AG04449 (cell line): Measurements from ENCODE around the gene ASIC4.

Source experiments
- CTCF ChIA-PET: fragments of 350-600 bp; formaldehyde crosslinking; extraction: SDS; loops from one replicate; lab custom pipeline; 2021; ENCODE audit warnings: antibody characterized with exemption; lab: Yijun Ruan, JAX
- POLR2A ChIA-PET: fragments of 400-600, 350-600 bp; formaldehyde crosslinking; extraction: SDS; loops from one replicate; lab custom pipeline; 2020; ENCODE audit warnings: antibody characterized with exemption, inconsistent platforms; lab: Yijun Ruan, JAX
- DNase-seq: peaks from one replicate; pipeline ENCODE4 v3.0.0-alpha.2; 2010; ENCODE audit warnings: low read depth, low spot score
- H3K4me3 ChIP-seq: 2 replicates; pipeline ENCODE4 v1.5.1; 2011; ENCODE audit warnings: low read depth, mild to moderate bottlenecking, control low read depth, low read length
- CTCF ChIP-seq: IDR thresholded peaks from one replicate; pipeline ENCODE4 v1.5.1; 2011; ENCODE audit warnings: mild to moderate bottlenecking, moderate library complexity, low read length, control low read depth, inconsistent platforms; ENCODE audit not compliant: insufficient read depth; ENCODE audit errors: missing control alignments

ASIC4 gene

DNA sequence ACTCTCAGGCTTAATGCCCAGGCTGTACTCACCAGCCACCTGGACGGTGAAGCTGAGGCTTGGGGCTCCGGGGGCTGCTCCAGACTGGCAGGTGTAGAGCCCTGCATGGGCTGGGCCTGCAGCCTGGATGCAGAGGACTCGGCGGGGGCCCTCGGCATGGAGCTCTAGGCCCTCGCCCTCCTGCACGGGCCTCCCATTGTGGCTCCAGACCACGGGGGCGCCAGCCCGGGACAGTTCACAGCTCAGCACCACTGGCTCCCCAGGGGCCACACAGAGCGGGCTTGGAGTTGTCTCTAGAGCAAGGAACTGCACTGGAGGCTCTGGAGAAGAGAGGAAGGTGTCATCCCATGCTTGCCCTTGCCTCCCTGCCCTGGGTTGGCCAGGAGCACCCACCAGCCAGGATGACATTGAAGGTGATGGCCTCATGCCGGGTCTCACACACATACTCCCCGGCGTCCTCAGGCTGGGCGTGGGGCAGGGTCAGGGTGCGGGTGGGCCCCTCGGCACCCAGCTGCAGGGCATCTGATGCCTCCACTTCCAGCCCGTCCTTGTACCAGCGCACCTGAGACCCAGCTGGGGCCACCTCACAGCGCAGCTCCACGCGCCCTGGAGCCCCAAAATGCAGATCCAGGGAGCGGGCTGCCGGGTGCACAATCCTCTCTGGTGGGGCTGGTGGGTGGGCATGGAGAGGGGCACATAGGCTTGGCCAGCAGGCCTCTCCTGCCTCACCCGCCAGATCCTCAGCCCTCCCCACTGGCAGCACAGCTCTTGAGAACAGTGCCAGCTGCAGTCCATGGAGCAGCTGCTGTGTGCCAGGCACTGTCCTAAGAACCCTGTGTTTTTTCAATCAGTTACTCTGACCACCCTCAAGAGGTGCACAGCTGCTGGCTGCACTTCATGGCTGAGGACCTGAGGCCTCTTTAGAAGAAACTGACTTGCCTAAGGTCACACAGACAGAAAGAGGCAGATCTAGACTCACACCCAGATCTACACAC, 43.8 kb downstream of the ASIC4 start:
- ChIA-PET POLR2A (interaction anchor here (1.1 to 1.6 kb wide), 2 partner anchors 13 to 39 kb away, joined by 4 read pairs; partner anchors contain the start of genes OBSL1 and STK11IP), CTCF (interaction anchor here (1.4 to 2.6 kb wide), 2 partner anchors 17 to 132 kb away, joined by 7 to 9 read pairs; no protein-coding TSS in a partner anchor)
- no peak for DNase-seq
- H3K4me3 ChIP-seq, result no peak overlapping the region
- no peak for TF ChIP-seq CTCF

DNA sequence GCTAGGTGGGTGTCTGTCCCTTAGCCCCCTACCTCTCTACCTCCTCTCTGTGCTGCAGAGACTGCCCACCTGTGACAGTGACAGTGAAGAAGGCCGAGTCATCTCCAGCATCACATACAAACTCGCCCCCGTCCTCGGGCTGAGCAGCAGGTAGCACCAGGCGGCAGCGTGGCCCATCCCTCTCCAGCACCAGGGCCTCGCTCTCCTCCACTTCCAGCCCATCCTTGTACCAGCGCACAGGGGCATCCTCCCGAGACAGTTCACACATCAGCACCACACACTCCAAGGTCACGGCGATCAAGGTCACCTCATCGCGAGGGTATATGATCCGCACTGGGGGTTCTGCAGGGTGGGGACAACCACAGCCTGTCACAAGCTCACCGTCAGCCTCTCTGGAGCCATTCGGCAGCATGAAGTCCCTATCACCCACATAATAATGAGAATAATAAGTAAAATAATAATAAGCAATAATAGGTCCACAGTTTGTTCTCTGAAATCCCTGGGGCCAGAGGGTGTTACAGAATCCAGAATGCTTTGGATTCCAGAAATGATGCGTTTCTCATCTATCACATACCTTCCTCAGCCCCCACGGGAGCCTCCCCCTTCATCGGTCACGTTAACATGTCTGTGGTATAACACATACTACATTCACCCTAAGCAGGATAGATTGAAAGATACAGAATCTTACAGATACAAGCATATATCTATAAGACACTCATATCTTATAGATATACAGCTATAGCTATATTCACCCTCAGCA, 45.1 kb downstream of the ASIC4 start:
- no peak for TF ChIP-seq CTCF
- CTCF ChIA-PET, result interaction anchor here (0.6 to 5.7 kb wide), 38 partner anchors 9 to 171 kb away, joined by 3 to 72 read pairs (median 6); partner anchors contain the start of genes INHA, OBSL1 and STK11IP

GRCh38 chr2:219560037-219560892, 46.0 kb downstream of the ASIC4 start:
- ChIA-PET POLR2A (no interaction called here), CTCF (interaction anchor here (0.6 to 5.7 kb wide), 42 partner anchors 10 to 172 kb away, joined by 3 to 72 read pairs (median 6); partner anchors contain the start of genes CHPF, INHA, OBSL1 and STK11IP)
- TF ChIP-seq CTCF, result peak; percentile 69
- no peak overlapping the region for H3K4me3 ChIP-seq
- DNase-seq, result no peak

More for the DNA sequence above, 45.1 kb downstream of the ASIC4 start:
- H3K4me3 ChIP-seq, result no peak overlapping the region
- DNase-seq, result no peak
- POLR2A ChIA-PET, result no interaction called here

- no peak for DNase-seq
- ChIA-PET CTCF (interaction anchor here (0.8 to 5.7 kb wide), 35 partner anchors 9 to 172 kb away, joined by 3 to 72 read pairs (median 7); partner anchors contain the start of genes CHPF, INHA, OBSL1 and STK11IP), POLR2A (interaction anchor here (0.6 kb wide), 1 partner anchor 9 kb away, joined by 3 read pairs; no protein-coding TSS in a partner anchor)
- no peak overlapping the region for H3K4me3 ChIP-seq
- TF ChIP-seq CTCF, result no peak
These were observed 46.6 kb downstream of the ASIC4 start for GRCh38 chr2:219560893-219561178.

DNA sequence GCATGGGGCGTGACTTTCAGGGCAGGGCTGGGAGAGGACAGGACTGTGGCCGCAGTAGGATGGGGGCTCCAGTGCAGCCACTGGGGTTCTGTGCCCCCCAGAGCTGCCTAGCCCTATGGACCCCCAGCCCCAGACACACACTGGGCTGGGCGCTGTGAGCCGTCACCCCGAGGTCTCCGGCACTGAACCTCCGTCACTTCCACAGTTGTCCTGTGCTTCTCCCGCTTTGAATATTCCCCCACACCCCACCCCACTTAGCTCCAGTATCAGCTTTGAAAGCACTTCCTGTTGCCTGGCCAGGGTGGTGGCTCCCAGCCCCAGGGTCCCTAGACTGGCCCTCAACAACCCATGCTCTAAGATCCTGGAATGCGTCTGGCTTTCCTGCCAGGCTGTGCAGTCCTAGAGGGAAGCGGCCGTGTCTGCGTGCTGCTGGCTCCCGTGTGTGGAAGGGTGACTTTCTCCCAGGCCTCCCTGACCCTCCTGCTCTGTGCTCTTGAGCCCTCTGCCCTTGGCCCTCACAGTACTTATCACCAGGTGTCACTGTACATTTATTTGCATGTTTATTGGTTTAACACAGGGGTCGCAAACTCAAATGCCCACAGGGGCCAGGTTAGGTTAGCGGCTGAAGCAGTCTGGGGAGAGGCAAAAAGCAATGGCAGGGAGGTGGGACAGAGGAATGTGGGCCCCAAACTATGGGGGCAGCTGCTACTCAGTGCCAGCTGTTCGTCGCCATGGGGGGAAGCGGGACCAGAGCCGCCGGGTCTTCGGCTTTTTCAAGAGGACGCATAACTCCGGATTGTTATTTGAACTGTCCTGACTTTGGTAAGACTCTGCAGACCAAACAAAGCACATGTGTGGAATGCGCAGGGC, 47.1 kb downstream of the ASIC4 start:
- DNase-seq, result no peak
- POLR2A ChIA-PET, result interaction anchor here (0.6 to 0.8 kb wide), 2 partner anchors 9 to 10 kb away, joined by 3 to 5 read pairs; no protein-coding TSS in a partner anchor
- TF ChIP-seq CTCF, result no peak
- H3K4me3 ChIP-seq, result no peak overlapping the region
- CTCF ChIA-PET, result interaction anchor here (1.0 to 5.7 kb wide), 24 partner anchors 9 to 173 kb away, joined by 3 to 72 read pairs (median 7); partner anchors contain the start of genes CHPF, INHA, OBSL1 and STK11IP
